ENCODE measurements around the gene IRF9.

DNA sequence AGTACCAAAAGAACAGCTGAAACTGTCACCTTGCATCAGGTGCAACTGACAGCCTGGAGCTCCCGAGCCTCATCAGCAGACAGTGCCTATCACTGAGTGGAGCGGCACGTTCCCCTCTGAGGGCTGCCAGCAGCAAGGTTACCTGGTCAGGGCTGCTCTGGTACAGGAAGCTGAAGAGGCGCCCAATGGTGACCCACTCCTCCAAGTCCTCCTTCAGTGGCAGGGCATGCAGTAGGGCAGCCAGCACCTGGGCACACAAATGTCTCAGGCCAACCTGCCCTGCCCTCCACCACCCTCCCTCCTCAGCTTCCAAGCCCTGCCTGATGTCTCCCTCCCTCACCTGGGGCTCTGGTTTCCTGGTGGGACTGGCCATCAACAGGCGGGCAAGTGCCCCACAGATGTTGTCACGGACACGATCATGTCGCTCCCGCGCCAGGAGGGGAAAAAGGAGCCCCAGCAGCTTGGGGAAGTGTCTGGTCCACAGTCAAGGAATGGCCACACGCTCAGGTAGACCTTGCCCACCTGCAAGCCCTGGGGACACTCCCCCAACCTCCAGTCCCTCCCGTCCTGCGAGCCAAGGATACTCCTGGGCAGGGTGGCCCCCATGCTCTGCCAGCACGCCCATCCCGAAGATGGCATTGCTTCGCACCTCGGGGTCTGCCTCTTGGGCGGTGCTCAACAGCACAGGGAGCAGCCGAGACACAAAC, 20.5 kb downstream of the IRF9 start:
- TF ChIP-seq, protein P1, sequence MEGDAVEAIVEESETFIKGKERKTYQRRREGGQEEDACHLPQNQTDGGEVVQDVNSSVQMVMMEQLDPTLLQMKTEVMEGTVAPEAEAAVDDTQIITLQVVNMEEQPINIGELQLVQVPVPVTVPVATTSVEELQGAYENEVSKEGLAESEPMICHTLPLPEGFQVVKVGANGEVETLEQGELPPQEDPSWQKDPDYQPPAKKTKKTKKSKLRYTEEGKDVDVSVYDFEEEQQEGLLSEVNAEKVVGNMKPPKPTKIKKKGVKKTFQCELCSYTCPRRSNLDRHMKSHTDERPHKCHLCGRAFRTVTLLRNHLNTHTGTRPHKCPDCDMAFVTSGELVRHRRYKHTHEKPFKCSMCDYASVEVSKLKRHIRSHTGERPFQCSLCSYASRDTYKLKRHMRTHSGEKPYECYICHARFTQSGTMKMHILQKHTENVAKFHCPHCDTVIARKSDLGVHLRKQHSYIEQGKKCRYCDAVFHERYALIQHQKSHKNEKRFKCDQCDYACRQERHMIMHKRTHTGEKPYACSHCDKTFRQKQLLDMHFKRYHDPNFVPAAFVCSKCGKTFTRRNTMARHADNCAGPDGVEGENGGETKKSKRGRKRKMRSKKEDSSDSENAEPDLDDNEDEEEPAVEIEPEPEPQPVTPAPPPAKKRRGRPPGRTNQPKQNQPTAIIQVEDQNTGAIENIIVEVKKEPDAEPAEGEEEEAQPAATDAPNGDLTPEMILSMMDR (conservative IDR thresholded peaks at IDR 0.05; ENCODE audit: low read length), result no peak
- no peak for TF ChIP-seq EZH2phosphoT487 (IDR thresholded peaks at IDR 0.05; ENCODE audit: borderline replicate concordance, low read depth, low read length)

All from OCI-LY7 (cell line).